HepG2 (cell line): ENCODE measurements around the gene METAP1D. TPM values are rescaled to one million over a fixed set of nuclear protein-coding genes. Genes with fewer than 3 reads are reported as not detected.

Experiments used
- ATAC-seq: fragments of 200-7000 bp; cut with Tn5 transposase; 3 replicates; pipeline ENCODE4 v1.9.1; 2020; ENCODE audit warnings: mild to moderate bottlenecking, moderate library complexity
- BruUV-seq: library from RNA; stranded (reverse); fragments of 400-500 nt; replicated peaks from 2 replicates; lab custom pipeline; 2021; lab: Mats Ljungman, UMichigan
- CTCF ChIA-PET: fragments of 300-600 bp; formaldehyde crosslinking; extraction: SDS; loops from one replicate; lab custom pipeline; 2021; ENCODE audit warnings: low total read pairs, inconsistent platforms, low intra/inter-chr PET ratio; lab: Yijun Ruan, JAX
- POLR2A ChIA-PET: fragments of 350-600 bp; sonication (Branson Sonifier 250); formaldehyde crosslinking; loops from one replicate; lab custom pipeline; 2020; ENCODE audit warnings: antibody characterized with exemption, inconsistent platforms; lab: Yijun Ruan, JAX
- DNase-seq: peaks from one replicate; pipeline ENCODE4 v3.0.0-alpha.2; 2015; ENCODE audit warnings: low spot score
- FAIRE-seq: peaks from 3 replicates; lab custom pipeline; 2011; peaks lifted over from hg19 to GRCh38; lab: Jason Lieb, UNC
- H2AFZ ChIP-seq: one replicate; pipeline ENCODE4 v1.6.1; 2011; ENCODE audit warnings: low read length, inconsistent platforms
- H3K27ac ChIP-seq: fragments of 300-600 bp; 3 replicates; pipeline ENCODE4 v1.8.0; 2011; ENCODE audit warnings: mixed run types, mild to moderate bottlenecking, mixed read lengths, low read length, inconsistent platforms; ENCODE audit not compliant: insufficient read depth; ENCODE audit errors: extremely low read length
- H3K27me3 ChIP-seq, 2 experiments: fragments of 200-600 bp in 1 of 2; 2 replicates in 1 of 2; 3 replicates in 1 of 2; pipeline versions ENCODE4 v1.6.0 to v1.8.0; 2011; ENCODE audit warnings: low read length in 2 of 2, mild to moderate bottlenecking in 2 of 2, moderate library complexity in 2 of 2, inconsistent platforms in 1 of 2; ENCODE audit not compliant: insufficient read depth in 2 of 2, control insufficient read depth in 1 of 2
- H3K36me3 ChIP-seq, 2 experiments: fragments of 200-600 bp in 1 of 2; replicated peaks in 1 of 2; 2 replicates in 1 of 2; 3 replicates in 1 of 2; pipeline versions ENCODE4 v1.5.1 to v1.8.0; 2011; ENCODE audit warnings: low read length in 2 of 2, inconsistent platforms in 1 of 2; ENCODE audit not compliant: insufficient read depth in 2 of 2, control insufficient read depth in 1 of 2
- H3K4me1 ChIP-seq: 2 replicates; pipeline ENCODE4 v1.5.1; 2012; ENCODE audit warnings: low read length, inconsistent platforms; ENCODE audit not compliant: insufficient read depth
- H3K4me2 ChIP-seq: 2 replicates; pipeline ENCODE4 v1.6.0; 2011; ENCODE audit warnings: low read depth, low read length, inconsistent platforms
- H3K4me3 ChIP-seq, 3 experiments: fragments of 200-600 bp in 1 of 3; sonication (generic), shearing (Covaris generic) in 1 of 3; replicated peaks in 1 of 3; 2 replicates each; pipeline ENCODE4 v1.5.1; 2011 to 2016; ENCODE audit warnings: low read length in 3 of 3, inconsistent platforms in 2 of 3, low read depth in 2 of 3, mild to moderate bottlenecking in 2 of 3, control low read depth in 1 of 3, mixed read lengths in 1 of 3; ENCODE audit not compliant: insufficient read depth in 1 of 3
- H3K79me2 ChIP-seq: one replicate; pipeline ENCODE4 v1.6.1; 2011; ENCODE audit warnings: low read length, inconsistent platforms; ENCODE audit not compliant: insufficient read depth
- H3K9ac ChIP-seq: 2 replicates; pipeline ENCODE4 v1.6.0; 2011; ENCODE audit warnings: mild to moderate bottlenecking, low read depth, low read length, inconsistent platforms; ENCODE audit not compliant: insufficient read depth
- H3K9me3 ChIP-seq: 2 replicates; pipeline ENCODE4 v1.5.1; 2012; ENCODE audit warnings: mild to moderate bottlenecking, low read length
- H4K20me1 ChIP-seq: 2 replicates; pipeline ENCODE4 v1.6.0; 2011; ENCODE audit warnings: inconsistent platforms, mild to moderate bottlenecking, low read length, moderate library complexity; ENCODE audit not compliant: insufficient read depth
- AKAP8 ChIP-seq: sonication (generic); formaldehyde crosslinking; IDR thresholded peaks from 2 replicates; pipeline ENCODE4 v1.5.1; 2020; ENCODE audit warnings: mild to moderate bottlenecking, missing genetic modification reagents
- BCL6 ChIP-seq: IDR thresholded peaks from 2 replicates; pipeline ENCODE4 v1.6.1; 2016; ENCODE audit warnings: missing genetic modification reagents, missing compliant biosample characterization
- DR1 ChIP-seq: sonication (generic); formaldehyde crosslinking; IDR thresholded peaks from 2 replicates; pipeline ENCODE4 v1.8.0; 2021; ENCODE audit warnings: mild to moderate bottlenecking, missing genetic modification reagents, inconsistent platforms
- HIVEP1 ChIP-seq: sonication (generic); formaldehyde crosslinking; IDR thresholded peaks from 2 replicates; pipeline ENCODE4 v1.4.0; 2020; ENCODE audit warnings: mild to moderate bottlenecking, missing genetic modification reagents
- HOXA7 ChIP-seq: sonication (generic); formaldehyde crosslinking; IDR thresholded peaks from 2 replicates; pipeline ENCODE4 v1.8.1; 2022; ENCODE audit warnings: mild to moderate bottlenecking, missing genetic modification reagents, moderate library complexity
- PRPF4 ChIP-seq: fragments of 200-400 bp; formaldehyde crosslinking; IDR thresholded peaks from 2 replicates; pipeline ENCODE4 v1.6.1; 2016; ENCODE audit warnings: low read length, low read depth; ENCODE audit not compliant: poor library complexity, severe bottlenecking
- TCF7 ChIP-seq: sonication (generic); IDR thresholded peaks from 2 replicates; pipeline ENCODE4 v1.6.1; 2016; ENCODE audit warnings: antibody characterized with exemption, low read depth
- ZBTB8A ChIP-seq: sonication (generic); formaldehyde crosslinking; IDR thresholded peaks from 2 replicates; pipeline ENCODE4 v1.4.0; 2020; ENCODE audit warnings: mild to moderate bottlenecking, low read depth, missing genetic modification reagents, borderline replicate concordance
- WGBS: methylation state at CpG from one replicate; pipeline ENCODE4 v1.1.6; 2017; ENCODE audit warnings: low lambda C conversion rate; 5-methylcytosine and 5-hydroxymethylcytosine counted together
- in situ Hi-C: cut with HindIII; loops from 2 replicates; pipeline ENCODE4 v1.10.0; 2017; ENCODE audit warnings: low pct_unique_long_range_greater_than_20kb; ENCODE audit not compliant: extremely low pct_ligation_motif_present
- intact Hi-C: fragments of 100-400 bp; cut with micrococcal nuclease; formaldehyde crosslinking; loops from one replicate; pipeline ENCODE4 v1.10.0; 2022; ENCODE audit not compliant: unreplicated experiment
- polyA plus RNA-seq, 8 experiments: library from polyadenylated mRNA; depleted of rRNA in 3 of 8; stranded (reverse) in 7 of 8; unstranded in 1 of 8; fragments of >200 nt; fragmentation: Illumina TruSeq in 4 of 8; extraction: Trizol in 4 of 8; gene quantifications; 2 replicates each; pipeline versions ENCODE4 v1.2.1 to v1.2.3, GENCODE V29; 2011 to 2016; ENCODE audit warnings: low read depth in 4 of 8, missing spikeins in 1 of 8, mixed read lengths in 1 of 8; ENCODE audit not compliant: insufficient read depth in 1 of 8
- total RNA-seq, 5 experiments: library from RNA; depleted of rRNA; stranded (reverse); fragments of >200 nt; fragmentation: Illumina TruSeq; extraction: Trizol; gene quantifications; 2 replicates each; pipeline ENCODE4 v1.2.3, GENCODE V29; 2016; ENCODE audit warnings: low read depth in 1 of 5
- TF ChIP-seq, protein P1 (sequence below): sonication (generic); formaldehyde crosslinking; IDR thresholded peaks from 2 replicates; pipeline ENCODE4 v1.4.0; 2020; ENCODE audit warnings: missing genetic modification reagents

METAP1D gene
- total and polyA plus RNA-seq, 2 of the 13 experiments (the other 11 are each of a cell fraction or from before 2014, with no cell fraction given): 14.7 to 21.6 TPM

DNA sequence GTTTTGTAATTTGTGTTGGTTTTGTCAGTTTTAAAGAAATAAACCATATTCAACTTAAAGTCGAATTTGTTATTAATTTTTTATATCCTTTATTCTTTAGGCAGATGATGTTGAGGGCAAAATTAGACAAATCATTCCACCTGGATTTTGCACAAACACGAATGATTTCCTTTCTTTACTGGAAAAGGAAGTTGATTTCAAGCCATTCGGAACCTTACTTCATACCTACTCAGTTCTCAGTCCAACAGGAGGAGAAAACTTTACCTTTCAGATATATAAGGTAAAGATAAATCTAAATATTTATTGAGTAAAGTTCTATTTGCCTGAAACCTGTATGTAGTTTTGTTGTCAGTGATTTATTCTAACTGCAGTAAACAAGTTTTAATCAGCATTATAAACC, 34.5 kb upstream of the METAP1D start:
- H3K36me3 ChIP-seq: peaks cover 10 to 19% of the 10 kb centered on the region in 2 experiments
- H3K9ac ChIP-seq: no peak overlapping the region
- FAIRE-seq (no peak), ATAC-seq (no peak), DNase-seq (no peak)
- WGBS: 83% methylated on average over 3 of the region's 3 CpGs
- in situ Hi-C loops: no loop called here
- ChIA-PET POLR2A (no interaction called here), CTCF (no interaction called here)
- no peak overlapping the region for H2AFZ ChIP-seq
- no peak overlapping the region for H3K27ac ChIP-seq
- TF ChIP-seq ZBTB8A (CRISPR knock-in tag) (no peak), PRPF4 (no peak), AKAP8 (no peak), HOXA7 (CRISPR knock-in tag) (no peak), HIVEP1 (CRISPR knock-in tag) (no peak)
- peaks cover 12% of the 10 kb centered on the region for H3K4me1 ChIP-seq
- intact Hi-C loops: no loop called here
- BruUV-seq: no TSS peak
- H3K9me3 ChIP-seq: no peaks in the 10 kb centered on the region
- H3K4me2 ChIP-seq: no peak overlapping the region
- H3K79me2 ChIP-seq: no peaks in the 10 kb centered on the region
- no peak overlapping the region for H3K4me3 ChIP-seq
- no peaks in the 10 kb centered on the region for H4K20me1 ChIP-seq
- H3K27me3 ChIP-seq: no peaks in the 10 kb centered on the region

DNA sequence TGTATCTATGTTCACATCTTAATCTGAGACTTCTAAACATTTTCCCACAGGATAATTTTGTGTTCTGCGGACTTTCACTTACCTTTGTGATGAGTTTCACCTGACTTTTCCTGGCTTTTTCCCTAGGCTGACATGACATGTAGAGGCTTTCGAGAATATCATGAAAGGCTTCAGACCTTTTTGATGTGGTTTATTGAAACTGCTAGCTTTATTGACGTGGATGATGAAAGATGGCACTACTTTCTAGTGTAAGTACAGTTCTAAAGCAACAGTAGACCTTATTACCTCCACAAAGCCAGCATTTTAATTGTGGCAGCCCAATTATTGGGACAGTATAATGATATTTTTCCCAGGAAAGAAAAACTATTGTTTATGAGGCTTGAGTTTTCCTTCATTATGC, 34.1 kb upstream of the METAP1D start:
- no TSS peak for BruUV-seq
- CTCF ChIA-PET: no interaction called here
- H3K27me3 ChIP-seq: no peaks in the 10 kb centered on the region
- no peak overlapping the region for H3K4me3 ChIP-seq
- FAIRE-seq: no peak
- H2AFZ ChIP-seq: no peak overlapping the region
- 96% methylated on average over 3 of the region's 3 CpGs for WGBS
- no peaks in the 10 kb centered on the region for H3K9me3 ChIP-seq
- ATAC-seq: no peak
- peaks cover 10 to 19% of the 10 kb centered on the region in 2 experiments for H3K36me3 ChIP-seq
- H3K4me1 ChIP-seq: peaks cover 11% of the 10 kb centered on the region
- TF ChIP-seq BCL6 (CRISPR knock-in tag) (peak; percentile 30; the same call in 1 of the 2 replicates), DR1 (no peak), TCF7 (peak; percentile 26; the same call in 1 of the 2 replicates)
- TF ChIP-seq, protein P1, sequence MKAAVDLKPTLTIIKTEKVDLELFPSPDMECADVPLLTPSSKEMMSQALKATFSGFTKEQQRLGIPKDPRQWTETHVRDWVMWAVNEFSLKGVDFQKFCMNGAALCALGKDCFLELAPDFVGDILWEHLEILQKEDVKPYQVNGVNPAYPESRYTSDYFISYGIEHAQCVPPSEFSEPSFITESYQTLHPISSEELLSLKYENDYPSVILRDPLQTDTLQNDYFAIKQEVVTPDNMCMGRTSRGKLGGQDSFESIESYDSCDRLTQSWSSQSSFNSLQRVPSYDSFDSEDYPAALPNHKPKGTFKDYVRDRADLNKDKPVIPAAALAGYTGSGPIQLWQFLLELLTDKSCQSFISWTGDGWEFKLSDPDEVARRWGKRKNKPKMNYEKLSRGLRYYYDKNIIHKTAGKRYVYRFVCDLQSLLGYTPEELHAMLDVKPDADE (CRISPR knock-in tag): no peak
- H3K4me2 ChIP-seq: no peak overlapping the region
- in situ Hi-C loops: no loop called here
- no peaks in the 10 kb centered on the region for H4K20me1 ChIP-seq
- H3K27ac ChIP-seq: no peak overlapping the region
- POLR2A ChIA-PET: no interaction called here
- H3K79me2 ChIP-seq: no peaks in the 10 kb centered on the region
- H3K9ac ChIP-seq: no peak overlapping the region
- intact Hi-C loops: no loop called here
- no peak for DNase-seq
